ES-I3 (cell line): ENCODE results near the gene KCNE3.
"Not testable (repeated sequence)": the region's sequence is repeated elsewhere in the genome, so short reads cannot be mapped to it uniquely, and the experiment has no call there.

Experiments used
- H3K36me3 ChIP-seq: 2 replicates; pipeline ENCODE4 v1.6.1; 2013; ENCODE audit warnings: mild to moderate bottlenecking, low read length, control low read depth, moderate library complexity; ENCODE audit not compliant: insufficient read depth
- H3K4me1 ChIP-seq: 2 replicates; pipeline ENCODE4 v1.6.1; 2013; ENCODE audit warnings: mild to moderate bottlenecking, control low read depth, low read length; ENCODE audit not compliant: insufficient read depth
- H3K9ac ChIP-seq: 2 replicates; pipeline ENCODE4 v1.6.1; 2013; ENCODE audit warnings: low read depth, mild to moderate bottlenecking, low read length, moderate library complexity
- H3K9me3 ChIP-seq: 2 replicates; pipeline ENCODE4 v1.6.1; 2013; ENCODE audit warnings: mild to moderate bottlenecking, low read length, moderate library complexity; ENCODE audit not compliant: control insufficient read depth, insufficient read depth

Gene KCNE3

DNA sequence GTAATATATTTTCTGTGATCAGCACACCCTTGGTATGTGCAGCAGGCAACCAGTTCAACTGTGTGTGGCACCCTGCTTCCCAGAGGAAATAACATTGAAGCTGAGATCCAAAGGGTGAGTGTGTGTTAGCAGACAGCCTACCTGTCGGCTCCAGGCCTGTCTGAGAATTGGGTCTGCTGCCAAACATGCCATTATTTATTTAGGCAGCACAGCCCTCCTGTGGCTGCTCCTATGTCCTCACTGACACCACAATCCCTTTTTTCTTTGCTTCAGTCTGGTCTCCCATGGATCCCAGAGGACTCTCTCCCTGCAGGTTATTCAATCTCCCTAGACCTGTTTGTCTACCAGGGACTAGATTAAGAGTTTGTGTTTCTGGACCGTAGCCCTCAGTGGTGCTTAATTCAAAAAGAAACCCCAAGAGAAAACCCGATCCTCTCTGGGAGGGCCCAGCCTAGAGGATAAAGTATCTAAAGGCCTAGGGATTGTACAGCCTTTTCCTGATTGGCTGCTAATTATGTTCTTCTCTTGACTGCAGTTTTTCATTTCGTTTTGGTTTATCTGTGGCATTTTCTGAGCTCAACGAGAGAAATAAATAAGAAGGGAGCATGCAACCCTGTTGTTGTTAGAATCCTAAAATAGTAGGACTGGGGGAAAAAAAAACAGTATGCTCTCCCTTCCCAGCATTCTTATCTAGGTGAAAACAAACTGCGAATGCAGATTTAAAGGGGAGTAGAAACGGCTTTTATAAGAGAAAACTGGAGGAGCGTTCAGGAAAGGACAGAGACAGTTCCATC, 24.1 kb downstream of the KCNE3 start:
- H3K36me3 ChIP-seq = no peaks in the 10 kb centered on the region

DNA sequence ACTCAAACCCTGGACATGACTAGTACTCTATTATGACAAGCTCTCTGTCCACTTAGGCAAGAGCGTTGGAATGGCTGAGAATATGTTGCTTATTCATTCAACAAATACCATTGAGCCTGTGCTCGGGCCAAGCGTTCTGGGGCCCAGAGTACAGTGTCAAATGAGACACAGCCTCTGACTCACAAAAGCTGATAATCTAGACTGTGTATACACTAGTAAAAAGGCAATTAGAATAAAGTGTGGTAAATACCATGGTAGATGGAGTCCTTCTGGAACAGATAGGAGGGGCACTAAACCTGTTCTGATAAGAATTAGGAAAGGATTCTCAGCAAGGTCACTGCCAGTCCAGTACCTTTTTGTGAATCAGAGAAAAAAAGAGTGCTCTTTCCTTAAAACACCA, 24.7 kb downstream of the KCNE3 start:
- Histone ChIP-seq H3K4me1 (peaks cover 6% of the 10 kb centered on the region; the same call in 1 of the 2 replicates), H3K9ac (no peak overlapping the region), H3K9me3 (no peaks in the 10 kb centered on the region), H3K36me3 (no peaks in the 10 kb centered on the region)

More for the DNA sequence above, 24.1 kb downstream of the KCNE3 start:
- no peak overlapping the region for H3K9ac ChIP-seq
- H3K9me3 ChIP-seq = no peaks in the 10 kb centered on the region
- H3K4me1 ChIP-seq = peaks cover 6% of the 10 kb centered on the region; the same call in 1 of the 2 replicates

DNA sequence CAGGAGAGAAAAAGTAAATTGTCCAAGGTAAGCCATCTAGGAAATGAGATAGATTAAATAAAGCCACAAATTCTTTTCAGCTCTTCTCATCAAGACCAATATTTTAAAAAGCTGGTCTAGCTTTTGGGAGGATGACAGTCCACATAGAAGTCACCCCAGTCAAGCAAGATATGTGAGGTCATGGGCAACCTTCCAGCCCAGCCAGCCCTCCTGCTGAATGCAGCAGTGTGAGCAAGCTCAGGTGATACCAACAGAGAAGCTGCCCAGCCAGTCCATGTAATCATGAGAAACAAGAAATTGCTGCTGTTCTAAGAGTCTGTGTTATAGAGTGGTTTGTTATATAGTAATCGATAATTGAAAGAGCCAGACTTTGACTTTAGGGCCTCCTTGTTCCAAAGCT, 28.7 kb downstream of the KCNE3 start:
- Histone ChIP-seq H3K36me3 (no peaks in the 10 kb centered on the region), H3K9ac (no peak overlapping the region), H3K4me1 (peaks cover 6% of the 10 kb centered on the region; the same call in 1 of the 2 replicates), H3K9me3 (no peaks in the 10 kb centered on the region)

DNA sequence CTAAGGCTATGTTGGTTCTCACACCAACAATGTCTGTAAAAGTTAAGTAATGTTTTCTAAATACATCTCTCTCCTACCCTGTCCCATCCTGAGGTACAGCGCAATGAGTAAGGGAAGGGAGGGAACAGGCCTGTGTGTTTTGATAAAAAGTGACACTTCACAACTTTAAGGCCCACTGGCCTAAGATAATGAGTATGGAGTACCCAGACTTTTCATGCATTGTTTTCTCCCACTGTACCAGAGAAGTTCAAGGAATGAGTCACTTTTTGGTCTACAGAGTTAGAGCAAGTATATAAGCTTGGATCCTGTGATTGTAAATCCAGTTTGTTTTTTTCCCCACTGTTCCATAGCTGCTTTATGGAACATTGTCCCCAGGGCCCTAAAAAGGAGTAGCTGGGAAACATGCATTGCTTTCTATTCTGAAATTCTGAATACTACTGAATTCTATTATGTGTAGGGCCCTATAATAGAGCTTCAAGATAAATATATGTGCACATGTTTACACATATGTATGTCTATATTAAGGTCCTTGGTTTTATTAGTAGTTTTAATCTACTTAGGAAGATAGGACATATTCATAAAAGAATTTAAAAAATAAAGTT, 29.8 kb downstream of the KCNE3 start:
- H3K36me3 ChIP-seq = no peaks in the 10 kb centered on the region
- no peak overlapping the region for H3K9ac ChIP-seq
- H3K9me3 ChIP-seq = no peaks in the 10 kb centered on the region
- H3K4me1 ChIP-seq = no peaks in the 10 kb centered on the region

DNA sequence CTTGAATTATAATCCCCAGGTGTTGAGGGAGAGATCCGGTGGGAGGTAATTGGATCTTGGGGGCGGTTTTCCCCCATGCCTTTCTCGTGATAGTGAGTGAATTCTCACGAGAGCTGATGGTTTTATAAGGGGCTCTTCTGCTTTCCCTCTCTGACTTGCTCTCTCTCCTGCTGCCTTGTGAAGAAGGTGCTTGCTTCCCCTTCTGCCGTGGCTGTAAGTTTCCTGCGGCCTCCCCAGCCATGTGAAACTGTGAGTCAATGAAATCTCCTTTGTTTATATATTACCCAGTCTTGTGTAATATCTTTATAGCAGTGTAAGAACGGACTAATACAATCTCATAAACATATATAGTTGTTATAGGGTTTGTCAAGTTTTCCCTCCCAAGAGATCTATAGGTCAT, 32.8 kb downstream of the KCNE3 start:
- Histone ChIP-seq H3K9me3 (no peaks in the 10 kb centered on the region), H3K36me3 (no peaks in the 10 kb centered on the region), H3K4me1 (no peaks in the 10 kb centered on the region), H3K9ac (no peak overlapping the region)

DNA sequence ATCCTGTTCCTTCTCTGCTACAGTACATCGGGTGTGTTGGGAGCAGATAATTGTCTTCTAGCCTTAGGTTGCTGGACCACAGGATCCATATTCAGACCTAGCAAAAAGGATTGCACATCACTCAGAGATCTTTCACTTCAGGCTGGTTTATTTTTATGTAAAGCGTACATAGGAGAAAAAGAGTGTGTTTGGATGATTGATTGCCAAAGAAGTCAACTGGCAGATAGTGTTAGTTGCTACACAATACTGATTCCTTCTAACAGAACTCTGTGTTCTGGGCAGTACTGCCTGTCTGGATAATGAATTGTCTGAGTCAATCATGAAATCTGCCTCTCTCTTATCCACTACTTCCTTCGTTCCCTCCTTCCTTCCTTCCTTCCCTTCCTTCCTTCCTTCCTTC, 38.1 kb downstream of the KCNE3 start:
- Histone ChIP-seq H3K4me1 (no peaks in the 10 kb centered on the region), H3K9me3 (no peaks in the 10 kb centered on the region), H3K36me3 (no peaks in the 10 kb centered on the region), H3K9ac (no peak overlapping the region)

DNA sequence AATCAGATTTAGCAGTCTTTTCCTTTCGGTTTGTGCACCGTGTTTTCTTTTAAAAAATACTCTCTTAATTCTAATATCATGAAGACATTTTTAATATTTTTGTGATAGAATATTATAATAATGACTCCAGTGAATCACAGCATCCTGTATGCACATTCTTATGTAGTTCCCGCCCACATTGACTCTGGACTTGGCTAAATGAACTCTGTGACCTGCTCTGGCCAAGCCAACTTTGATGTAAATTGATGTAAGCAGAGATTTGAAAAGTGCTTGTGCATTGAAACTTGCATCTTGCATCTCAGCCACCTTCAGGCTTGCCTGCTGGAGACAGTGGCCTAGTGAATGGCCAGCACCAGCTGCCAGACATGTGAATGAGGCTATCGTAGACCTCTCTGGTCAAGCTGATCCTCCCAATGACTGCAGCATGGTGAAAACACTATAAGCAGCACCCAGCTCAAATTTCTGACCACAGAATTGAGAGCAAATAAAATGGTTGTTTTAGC, 39.9 kb downstream of the KCNE3 start:
- no peaks in the 10 kb centered on the region for H3K36me3 ChIP-seq
- H3K9me3 ChIP-seq = no peaks in the 10 kb centered on the region
- no peak overlapping the region for H3K9ac ChIP-seq
- H3K4me1 ChIP-seq = no peaks in the 10 kb centered on the region

DNA sequence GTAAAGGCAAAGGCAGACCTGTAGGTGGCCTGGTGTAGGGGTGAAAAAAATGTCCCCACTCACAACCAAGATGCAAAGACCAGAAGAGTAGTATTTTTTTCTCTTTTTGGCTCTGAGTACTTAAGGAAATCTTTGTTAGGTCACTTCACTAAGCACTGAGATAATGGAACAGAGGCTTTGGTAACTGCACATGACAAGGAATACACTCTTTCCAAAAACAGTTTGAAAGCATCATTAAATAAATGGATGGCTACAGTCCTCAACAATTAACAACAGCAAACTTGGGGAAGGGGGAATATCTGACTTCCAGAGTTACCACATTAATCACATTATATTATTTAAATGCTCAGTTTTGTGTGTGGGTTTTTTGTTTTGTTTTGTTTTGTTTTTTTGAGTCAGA, 42.2 kb downstream of the KCNE3 start:
- no peaks in the 10 kb centered on the region for H3K36me3 ChIP-seq
- no peaks in the 10 kb centered on the region for H3K4me1 ChIP-seq
- H3K9ac ChIP-seq = no peak overlapping the region

DNA sequence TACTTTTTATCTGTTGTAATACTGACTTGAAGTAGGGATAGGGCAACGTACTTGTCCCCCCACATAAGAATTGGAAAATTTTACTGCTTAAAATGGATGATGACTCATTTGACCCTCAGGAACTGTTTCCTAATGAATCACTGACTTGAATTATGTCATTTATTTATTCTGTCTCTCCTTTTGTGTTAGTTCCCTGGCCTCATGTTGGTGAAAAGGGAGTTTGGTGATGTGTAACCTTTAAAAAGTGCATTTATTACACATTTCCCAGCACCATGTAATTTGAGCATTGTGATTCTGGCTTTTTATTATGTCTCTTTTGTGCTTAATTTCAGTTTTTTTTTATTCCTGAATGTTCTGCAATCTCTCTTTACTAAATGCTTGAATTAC, 48.8 kb downstream of the KCNE3 start:
- Histone ChIP-seq H3K9ac (no peak overlapping the region), H3K9me3 (no peaks in the 10 kb centered on the region; the same call in 1 of the 2 replicates), H3K4me1 (no peaks in the 10 kb centered on the region; the same call in 1 of the 2 replicates), H3K36me3 (no peaks in the 10 kb centered on the region)

More for the DNA sequence above, 42.2 kb downstream of the KCNE3 start:
- H3K9me3 ChIP-seq = no peaks in the 10 kb centered on the region

DNA sequence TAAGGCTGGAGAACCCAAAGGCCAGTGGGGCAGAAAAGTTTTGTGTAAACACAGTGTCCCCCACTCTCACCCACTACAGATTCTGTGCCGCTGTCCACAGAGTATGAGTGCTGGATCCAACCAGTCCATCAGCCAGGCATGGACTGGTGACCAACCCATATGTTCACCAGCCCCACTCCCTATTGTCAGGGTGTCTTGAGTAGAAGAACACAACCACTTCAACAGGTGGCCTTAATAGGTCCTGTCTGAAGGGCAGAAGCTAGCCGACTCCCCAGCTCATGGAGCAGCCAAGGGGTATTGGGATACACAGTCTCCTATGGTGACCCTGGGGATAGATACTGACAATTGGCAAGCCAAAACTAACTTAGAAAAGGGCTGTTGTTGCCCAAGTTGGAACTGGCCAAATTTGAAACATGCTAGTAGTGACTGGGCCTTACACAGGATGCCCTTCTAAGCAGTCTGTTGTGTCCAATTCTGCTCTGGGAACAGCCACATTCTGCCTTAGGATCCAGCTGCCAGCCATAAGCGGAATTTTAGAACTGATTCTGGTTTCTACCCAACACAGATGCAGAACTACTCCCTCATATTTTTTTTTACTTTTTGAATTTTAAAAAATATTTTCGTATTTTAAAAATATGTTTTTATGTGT, 49.4 kb downstream of the KCNE3 start:
- Histone ChIP-seq H3K36me3 (no peaks in the 10 kb centered on the region), H3K9ac (no peak overlapping the region), H3K4me1 (peaks cover 5% of the 10 kb centered on the region; the same call in 1 of the 2 replicates), H3K9me3 (no peaks in the 10 kb centered on the region; the same call in 1 of the 2 replicates)

DNA sequence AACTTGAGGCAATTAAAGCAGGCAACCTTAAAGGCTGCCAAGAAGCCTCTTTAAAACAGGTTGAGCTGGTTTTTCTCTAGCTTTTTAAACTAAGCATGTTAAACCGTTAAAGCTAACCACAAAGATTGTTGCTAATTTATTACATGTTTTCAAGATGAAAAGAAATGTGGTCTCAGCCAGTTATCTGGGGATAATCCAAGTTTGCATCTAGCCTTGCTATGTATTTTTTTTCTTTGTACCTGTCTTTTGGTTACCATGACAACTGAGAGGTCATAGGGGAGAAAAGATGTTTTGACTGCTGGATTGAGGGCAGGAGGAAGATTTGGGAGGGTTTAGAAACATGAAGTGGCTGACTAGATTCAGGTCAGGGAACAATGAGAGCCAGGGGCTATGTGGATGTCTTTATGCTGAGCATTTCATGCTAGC, 50.0 kb downstream of the KCNE3 start:
- Histone ChIP-seq H3K9me3 (no peaks in the 10 kb centered on the region; the same call in 1 of the 2 replicates), H3K36me3 (no peaks in the 10 kb centered on the region), H3K4me1 (peaks cover 5% of the 10 kb centered on the region; the same call in 1 of the 2 replicates), H3K9ac (no peak overlapping the region)

DNA sequence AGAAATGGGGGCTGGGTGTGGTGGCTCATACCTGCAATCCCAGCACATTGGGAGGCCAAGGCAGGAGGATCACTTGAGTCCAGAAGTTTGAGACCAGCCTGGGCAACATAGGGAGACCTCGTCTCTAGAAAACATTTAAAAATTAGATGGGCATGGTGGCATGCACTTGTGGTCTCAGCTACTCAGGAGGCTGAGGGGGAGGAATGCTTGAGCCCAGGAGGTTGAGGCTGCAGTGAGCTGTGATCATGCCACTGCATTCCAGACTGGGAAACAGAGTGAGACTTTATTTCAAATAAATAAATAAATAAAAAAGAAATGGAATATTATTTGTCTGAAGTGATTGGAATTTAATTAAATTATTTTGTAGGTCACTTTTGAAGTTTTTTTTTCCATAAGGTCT, 50.4 kb downstream of the KCNE3 start:
- H3K36me3 ChIP-seq, H3K9ac ChIP-seq, H3K4me1 ChIP-seq, H3K9me3 ChIP-seq: not testable (repeated sequence)

DNA sequence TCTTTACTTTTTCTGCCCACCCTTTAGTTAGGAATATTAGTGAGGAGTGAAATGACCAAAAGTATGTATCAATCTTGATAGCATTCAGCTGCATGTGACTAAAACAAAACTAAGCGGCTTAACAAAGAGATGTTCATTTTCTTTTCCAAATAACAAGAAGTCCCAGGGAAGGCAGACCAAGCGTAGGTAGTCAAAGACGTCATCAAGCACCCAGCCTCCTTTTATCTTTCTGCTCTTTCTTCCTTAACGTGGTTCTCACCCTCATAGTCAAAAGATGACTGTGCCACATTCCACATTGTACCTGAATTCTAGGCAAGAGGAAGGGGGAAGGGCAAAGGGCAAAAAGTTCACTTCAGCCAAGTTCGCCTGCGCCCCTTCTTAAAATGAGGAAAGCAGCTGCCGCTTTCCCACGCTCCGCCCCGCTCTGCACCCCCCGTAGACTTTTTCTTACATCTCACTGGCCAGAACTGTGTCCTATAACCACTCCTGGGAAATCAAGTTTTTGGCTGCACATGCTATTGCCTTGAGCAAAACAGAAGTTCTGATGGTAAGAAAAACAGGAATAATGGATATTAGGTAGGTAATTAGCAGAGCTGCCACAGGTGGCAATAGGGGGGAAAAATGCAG, 54.5 kb downstream of the KCNE3 start:
- Histone ChIP-seq H3K36me3 (no peaks in the 10 kb centered on the region), H3K4me1 (peaks cover 5% of the 10 kb centered on the region; the same call in 1 of the 2 replicates), H3K9ac (no peak overlapping the region), H3K9me3 (no peaks in the 10 kb centered on the region)

DNA sequence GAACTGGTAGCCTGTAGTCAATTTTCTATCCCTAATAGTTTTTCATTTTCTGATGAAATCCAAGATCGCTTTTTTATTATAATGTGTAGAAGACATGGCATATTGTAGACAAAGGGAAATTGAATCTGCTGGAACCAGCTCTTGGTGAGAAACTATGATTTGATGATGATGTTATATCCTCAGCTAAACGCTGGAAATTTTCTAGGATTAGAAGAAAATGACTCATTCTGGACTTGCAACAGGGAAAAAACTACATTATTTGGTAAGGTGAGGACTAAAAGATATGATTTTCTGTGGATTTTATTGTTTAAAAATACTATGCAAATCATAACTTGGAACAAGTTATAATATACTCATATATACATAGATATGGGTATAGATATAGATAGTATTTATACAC, 55.0 kb downstream of the KCNE3 start:
- H3K4me1 ChIP-seq = peaks cover 5% of the 10 kb centered on the region; the same call in 1 of the 2 replicates
- no peaks in the 10 kb centered on the region for H3K36me3 ChIP-seq
- H3K9me3 ChIP-seq = no peaks in the 10 kb centered on the region
- no peak overlapping the region for H3K9ac ChIP-seq
